Panc1 (cell line): ENCODE measurements around the gene ATXN10.

Experiments
- POLR2AphosphoS5 ChIP-seq: IDR thresholded peaks from 2 replicates; pipeline ENCODE4 v1.6.1; 2012; ENCODE audit warnings: mild to moderate bottlenecking, low read depth, low read length, moderate library complexity
- SIN3A ChIP-seq: IDR thresholded peaks from 2 replicates; pipeline ENCODE4 v1.6.1; 2012; ENCODE audit warnings: low read depth, mild to moderate bottlenecking, low read length, moderate library complexity, borderline replicate concordance; ENCODE audit not compliant: insufficient read depth
- TF ChIP-seq, protein P1 (sequence below), 2 experiments: IDR thresholded peaks; 2 replicates each; pipeline ENCODE4 v1.6.1; 2011 to 2012; ENCODE audit warnings: low read depth in 2 of 2, control low read depth in 1 of 2, low read length in 1 of 2, mild to moderate bottlenecking in 1 of 2, moderate library complexity in 1 of 2; ENCODE audit not compliant: insufficient read depth in 1 of 2
- TF ChIP-seq, protein P2 (sequence below): fragments of 450-650 bp; IDR thresholded peaks from 2 replicates; pipeline ENCODE4 v1.5.1; 2017; ENCODE audit warnings: mild to moderate bottlenecking

DNA sequence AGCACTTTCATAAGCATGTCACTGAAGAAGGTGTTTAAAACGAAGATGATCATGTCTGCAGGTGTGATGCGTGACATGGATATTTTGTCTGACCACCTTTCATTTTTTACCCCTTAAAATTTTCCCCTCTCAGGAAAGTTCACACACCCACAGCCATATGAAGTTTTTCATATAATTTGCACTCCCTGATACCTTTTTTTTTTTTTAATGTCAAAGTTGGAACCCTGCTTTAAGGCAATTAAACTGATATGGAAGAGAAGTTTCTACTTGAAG is 104.6 kb downstream of the ATXN10 start:
- TF ChIP-seq, protein P1, sequence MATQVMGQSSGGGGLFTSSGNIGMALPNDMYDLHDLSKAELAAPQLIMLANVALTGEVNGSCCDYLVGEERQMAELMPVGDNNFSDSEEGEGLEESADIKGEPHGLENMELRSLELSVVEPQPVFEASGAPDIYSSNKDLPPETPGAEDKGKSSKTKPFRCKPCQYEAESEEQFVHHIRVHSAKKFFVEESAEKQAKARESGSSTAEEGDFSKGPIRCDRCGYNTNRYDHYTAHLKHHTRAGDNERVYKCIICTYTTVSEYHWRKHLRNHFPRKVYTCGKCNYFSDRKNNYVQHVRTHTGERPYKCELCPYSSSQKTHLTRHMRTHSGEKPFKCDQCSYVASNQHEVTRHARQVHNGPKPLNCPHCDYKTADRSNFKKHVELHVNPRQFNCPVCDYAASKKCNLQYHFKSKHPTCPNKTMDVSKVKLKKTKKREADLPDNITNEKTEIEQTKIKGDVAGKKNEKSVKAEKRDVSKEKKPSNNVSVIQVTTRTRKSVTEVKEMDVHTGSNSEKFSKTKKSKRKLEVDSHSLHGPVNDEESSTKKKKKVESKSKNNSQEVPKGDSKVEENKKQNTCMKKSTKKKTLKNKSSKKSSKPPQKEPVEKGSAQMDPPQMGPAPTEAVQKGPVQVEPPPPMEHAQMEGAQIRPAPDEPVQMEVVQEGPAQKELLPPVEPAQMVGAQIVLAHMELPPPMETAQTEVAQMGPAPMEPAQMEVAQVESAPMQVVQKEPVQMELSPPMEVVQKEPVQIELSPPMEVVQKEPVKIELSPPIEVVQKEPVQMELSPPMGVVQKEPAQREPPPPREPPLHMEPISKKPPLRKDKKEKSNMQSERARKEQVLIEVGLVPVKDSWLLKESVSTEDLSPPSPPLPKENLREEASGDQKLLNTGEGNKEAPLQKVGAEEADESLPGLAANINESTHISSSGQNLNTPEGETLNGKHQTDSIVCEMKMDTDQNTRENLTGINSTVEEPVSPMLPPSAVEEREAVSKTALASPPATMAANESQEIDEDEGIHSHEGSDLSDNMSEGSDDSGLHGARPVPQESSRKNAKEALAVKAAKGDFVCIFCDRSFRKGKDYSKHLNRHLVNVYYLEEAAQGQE (IDR thresholded peaks at IDR 0.05; ENCODE audit: insufficient read depth in 1 of 2, low read depth in 2 of 2, low read length in 1 of 2): no peak
- no peak for TF ChIP-seq POLR2AphosphoS5
- TF ChIP-seq, protein P2, sequence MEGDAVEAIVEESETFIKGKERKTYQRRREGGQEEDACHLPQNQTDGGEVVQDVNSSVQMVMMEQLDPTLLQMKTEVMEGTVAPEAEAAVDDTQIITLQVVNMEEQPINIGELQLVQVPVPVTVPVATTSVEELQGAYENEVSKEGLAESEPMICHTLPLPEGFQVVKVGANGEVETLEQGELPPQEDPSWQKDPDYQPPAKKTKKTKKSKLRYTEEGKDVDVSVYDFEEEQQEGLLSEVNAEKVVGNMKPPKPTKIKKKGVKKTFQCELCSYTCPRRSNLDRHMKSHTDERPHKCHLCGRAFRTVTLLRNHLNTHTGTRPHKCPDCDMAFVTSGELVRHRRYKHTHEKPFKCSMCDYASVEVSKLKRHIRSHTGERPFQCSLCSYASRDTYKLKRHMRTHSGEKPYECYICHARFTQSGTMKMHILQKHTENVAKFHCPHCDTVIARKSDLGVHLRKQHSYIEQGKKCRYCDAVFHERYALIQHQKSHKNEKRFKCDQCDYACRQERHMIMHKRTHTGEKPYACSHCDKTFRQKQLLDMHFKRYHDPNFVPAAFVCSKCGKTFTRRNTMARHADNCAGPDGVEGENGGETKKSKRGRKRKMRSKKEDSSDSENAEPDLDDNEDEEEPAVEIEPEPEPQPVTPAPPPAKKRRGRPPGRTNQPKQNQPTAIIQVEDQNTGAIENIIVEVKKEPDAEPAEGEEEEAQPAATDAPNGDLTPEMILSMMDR: no peak
- TF ChIP-seq SIN3A: no peak
